GM19468 (cell line): ENCODE data around the gene ARHGAP15.

Experiments used
- ATAC-seq: cut with Tn5 transposase; IDR thresholded peaks from one replicate; pipeline ENCODE4 v1.9.1; 2021; ENCODE audit warnings: mild to moderate bottlenecking, moderate library complexity, moderate number of reproducible peaks; ENCODE audit not compliant: unreplicated experiment; ENCODE audit errors: extremely low read depth

ARHGAP15 gene

DNA sequence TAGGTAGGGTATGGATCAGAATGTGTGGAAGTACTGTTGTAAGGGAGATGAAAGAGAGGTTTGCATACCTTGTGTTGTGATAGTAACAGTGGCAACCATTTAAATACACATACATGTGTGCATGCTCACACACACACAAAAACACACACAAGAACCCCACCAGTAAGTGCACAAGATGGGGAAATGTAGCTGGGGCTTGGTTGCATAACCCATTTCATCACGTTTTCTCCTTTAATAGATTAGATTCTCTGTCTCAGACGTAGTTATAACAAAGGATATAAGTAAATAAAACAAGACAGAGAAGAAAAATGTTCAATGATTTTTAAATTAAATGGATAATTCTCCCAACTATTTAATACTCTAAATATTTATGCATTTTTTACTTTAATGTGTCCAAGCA lies 13.4 kb downstream of the ARHGAP15 start:
- no peak for ATAC-seq

DNA sequence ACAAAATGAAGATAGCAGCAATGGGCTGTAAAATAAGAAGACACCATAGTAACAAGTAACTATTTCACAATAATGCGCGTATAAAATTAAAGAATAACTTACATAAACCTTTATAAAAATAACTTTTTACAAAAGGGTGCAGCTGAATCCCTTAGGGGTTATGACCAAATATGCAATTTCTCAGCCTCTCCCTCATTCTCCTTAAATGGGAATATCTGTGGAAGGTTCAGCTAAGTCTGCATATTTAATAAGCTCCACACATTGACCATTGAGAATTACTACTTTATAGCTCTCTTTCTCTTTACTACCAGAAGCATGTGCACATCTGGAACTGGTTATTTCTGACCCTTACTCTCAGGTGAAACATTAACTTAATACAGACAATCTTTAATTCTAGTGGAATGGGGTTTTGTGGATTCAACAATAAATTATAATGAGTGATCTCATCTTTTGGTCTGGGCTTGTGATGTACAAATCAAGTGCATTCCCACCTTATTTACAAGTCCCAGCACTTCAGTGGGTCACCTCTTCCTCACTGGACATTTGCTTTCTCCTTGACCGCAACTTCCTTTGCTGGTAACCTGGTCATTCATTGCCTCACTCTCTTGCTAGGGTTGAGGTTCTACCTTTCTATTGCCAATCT lies 15.7 kb downstream of the ARHGAP15 start:
- no peak for ATAC-seq

DNA sequence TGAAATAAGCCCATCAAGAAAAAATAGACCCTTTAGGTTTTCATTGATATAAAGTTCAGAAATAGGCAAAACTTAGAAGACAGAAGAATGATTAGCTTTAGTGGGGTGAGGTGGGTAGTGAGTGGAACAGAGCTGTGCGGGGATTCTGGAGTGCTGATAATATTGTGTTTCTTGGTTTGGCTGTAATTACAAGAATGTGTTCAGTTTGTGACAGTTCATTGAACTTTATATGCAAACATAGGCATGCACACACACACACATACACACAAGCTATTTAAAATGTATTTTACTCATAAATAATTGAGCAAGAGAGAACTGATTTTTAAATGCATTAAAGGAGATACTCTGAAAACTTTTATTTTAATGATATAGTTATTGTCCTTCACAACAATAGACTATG lies 17.1 kb downstream of the ARHGAP15 start:
- ATAC-seq = no peak

DNA sequence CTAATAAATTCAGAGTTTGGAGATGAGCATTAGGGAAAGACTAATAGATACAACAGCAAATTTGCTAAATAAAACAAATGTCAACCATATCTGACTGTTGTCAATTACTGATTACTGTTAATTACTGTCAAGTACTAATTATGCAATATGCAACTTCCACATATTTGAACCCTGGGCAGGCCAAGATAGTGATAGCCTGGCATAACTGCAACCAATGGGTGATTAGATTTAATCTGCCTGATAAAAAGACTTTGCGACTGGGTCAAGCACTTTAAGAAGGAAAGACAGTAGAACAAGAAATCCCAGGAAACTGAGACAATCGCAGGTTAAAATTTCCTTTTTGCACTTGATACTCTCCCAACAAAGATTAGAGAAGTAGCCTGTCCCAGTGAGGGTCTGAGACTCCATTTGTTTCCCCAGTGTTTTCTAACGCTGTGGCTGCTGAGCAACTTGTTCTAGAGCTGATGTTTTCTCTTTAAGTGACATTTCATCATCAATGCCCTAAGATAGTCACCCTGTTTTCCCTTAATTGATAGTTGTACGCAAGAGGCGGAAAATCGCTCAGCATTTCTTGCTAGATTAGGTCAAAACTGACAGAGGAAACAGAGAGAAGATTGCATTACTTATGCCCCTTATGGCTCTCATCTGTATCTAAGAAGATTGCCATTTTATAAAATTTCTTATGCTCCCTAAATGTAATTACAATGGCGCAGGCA lies 17.8 kb downstream of the ARHGAP15 start:
- ATAC-seq = no peak

DNA sequence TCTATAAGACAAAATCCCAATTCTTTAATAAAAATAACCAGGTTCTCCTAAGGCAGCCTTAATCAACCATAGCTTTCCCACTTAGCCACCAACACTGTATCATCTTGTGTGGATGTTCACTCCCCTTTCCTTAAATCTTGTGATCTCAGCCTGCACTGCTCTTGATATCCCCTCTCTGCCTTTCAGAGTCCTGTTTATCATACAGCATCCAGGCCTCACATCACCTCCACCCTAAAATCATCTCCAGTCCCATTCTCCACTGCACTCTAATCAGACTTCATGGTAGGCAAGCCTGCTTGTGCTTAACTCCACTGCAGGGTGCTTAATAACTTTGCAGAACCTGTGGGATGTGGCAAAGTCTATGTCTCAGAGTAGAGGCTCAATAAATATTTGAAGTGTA lies 18.8 kb downstream of the ARHGAP15 start:
- no peak for ATAC-seq

DNA sequence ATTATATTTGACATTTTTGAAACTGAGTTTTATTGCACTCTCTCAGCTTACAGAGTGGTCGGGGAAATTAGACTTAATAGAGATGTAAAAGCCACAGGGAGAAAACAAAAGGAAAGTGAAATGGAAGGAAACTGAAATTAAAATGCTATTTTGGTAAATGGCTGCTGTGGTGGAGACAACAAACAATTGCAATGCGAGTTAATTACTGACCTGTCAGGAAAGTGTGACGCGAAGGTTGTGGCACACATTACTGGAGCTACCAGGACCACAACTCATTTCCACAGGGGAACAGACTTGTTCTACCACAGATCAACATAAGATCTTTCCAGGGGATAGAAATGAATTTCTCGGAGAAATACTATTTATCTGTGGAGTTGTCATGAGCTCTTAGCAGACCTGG lies 19.5 kb downstream of the ARHGAP15 start:
- peak; percentile 22 for ATAC-seq

DNA sequence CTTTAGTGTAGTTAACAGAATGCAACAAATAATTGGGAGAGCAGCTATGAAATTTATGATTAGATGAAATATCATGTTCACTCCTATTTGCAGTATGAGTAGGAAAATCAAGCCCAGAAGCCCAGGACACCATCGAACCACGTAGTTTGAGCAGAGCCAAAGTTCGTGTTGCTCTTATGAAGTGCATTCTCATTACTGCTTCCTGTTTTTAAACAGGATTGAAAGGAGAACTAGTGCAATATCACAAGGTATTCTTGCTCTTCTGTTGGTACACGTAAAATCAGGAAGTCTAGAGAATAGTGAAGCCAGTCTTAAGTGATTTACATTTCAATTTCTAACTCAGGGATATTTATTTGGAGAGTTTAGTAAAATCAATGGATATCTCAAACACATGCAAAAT lies 21.1 kb downstream of the ARHGAP15 start:
- peak; percentile 33 for ATAC-seq

DNA sequence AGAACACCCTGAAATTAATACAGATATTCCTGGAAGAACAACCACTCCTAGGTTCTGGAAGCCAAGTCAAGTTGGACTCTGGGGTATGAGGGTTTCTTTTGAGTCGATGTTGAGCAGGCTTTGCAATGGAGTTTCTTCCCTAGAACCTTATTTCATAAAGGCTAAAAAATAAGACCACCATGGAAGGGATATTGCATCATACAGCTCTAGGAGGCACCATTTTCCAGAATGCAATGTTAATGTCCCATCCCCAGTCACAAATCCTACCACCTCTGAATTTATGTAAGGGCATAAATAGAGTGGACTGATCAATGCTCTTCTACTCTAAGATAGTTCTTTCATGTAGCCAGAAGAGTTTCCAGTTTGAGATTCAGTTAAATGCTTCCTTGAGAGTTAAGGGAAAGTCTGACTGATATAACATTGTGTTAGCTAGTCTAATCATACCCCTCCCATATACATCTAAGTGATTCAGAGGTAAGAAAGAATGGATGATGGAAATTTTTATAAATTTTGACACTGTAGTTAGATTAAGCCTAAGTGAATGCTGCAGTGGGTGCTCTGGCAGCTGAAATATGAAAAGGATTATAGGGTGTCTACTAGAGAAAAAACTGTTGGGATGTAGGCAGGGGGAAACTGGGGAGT lies 22.0 kb downstream of the ARHGAP15 start:
- no peak for ATAC-seq

DNA sequence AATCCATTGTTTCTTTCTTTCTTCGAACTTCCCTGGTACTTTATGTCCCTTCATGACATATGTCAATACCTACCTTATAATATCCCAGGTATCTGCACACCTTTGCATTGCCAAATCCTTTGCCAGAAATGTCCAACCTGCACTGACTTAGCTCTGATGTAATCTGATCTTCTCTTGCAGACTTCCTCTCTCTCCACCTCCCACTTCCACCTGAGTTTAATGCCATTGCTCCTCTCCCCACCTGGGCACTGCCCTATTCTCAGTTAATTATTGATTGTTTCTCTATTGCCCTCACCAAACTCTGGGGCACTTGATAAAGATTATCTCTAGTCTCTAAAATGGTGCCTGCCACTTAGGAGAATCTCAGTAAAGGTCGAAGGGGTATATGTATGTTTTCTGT lies 23.0 kb downstream of the ARHGAP15 start:
- ATAC-seq = no peak

DNA sequence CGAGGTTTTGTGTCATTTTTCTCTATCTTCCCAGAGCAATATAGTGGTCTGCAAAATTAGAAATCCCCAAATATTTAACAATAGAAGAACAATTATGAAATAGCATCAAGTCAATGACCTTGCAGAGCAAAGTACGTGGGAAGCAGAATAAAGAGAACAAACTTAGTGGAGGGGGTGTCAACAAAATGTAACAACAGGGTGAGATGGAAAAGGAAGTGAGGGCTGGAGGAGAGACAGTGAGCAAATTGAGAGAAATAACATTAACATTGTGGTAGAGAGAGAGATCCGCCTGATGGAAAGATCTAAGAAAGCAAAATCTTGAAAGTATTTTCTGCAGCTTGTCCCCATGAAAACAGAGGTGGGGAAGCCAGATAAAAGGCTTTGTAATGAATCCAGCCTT lies 23.4 kb downstream of the ARHGAP15 start:
- ATAC-seq = no peak

DNA sequence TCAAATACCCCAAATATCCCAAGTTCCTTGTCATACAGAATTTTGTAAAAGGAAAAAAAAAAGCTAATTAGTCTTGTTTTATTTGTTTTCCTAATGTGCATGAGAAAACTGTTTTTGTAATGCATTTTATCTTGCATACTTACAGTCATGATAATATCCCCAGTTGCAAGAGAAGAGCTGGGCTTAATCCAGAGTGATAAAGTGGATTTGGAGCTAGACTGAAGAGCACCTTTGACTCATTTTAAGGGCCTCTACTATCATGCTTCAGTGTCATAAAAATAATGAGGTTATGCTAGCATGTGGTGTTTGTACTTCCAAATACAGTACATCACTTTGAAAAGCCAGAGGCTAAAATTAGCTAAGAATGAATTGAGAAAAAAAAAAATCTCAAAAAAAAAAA lies 26.4 kb downstream of the ARHGAP15 start:
- ATAC-seq = no peak

DNA sequence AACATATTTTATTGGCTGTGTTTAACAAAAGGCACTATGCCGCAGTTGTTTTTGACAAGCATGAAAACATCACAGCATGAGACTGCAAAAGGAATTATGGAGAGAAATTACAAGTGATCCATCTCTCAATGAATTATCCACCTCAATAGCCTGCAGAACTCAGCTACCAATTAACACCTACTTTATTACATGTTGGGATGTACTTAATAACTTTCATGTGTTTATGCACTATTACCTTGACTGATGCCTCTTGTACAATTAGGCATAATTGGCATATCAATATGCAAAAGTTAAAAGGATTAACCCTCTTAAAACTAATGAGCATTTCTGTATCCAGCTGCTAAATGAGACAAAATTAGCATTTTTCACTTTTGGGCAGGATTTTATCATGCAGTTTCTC lies 27.8 kb downstream of the ARHGAP15 start:
- no peak for ATAC-seq

DNA sequence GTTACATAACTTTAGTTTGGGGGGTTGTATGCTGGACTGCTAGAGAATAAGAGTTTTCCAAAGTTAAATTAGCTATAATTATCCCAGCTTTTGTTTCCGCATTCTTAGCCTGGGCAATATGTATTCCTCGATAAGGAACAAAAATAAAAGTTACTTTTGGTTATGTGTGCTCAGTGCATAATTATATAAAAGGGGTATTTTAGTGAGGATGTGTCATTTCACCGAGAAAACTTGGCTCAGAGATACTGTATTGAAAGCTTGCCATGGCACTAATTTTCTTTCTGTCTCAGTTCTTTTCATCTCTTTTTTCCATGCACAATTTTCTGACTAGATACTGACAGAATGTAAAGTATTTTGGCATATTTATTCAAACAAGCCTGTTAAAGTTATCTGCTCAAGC lies 28.2 kb downstream of the ARHGAP15 start:
- no peak for ATAC-seq

DNA sequence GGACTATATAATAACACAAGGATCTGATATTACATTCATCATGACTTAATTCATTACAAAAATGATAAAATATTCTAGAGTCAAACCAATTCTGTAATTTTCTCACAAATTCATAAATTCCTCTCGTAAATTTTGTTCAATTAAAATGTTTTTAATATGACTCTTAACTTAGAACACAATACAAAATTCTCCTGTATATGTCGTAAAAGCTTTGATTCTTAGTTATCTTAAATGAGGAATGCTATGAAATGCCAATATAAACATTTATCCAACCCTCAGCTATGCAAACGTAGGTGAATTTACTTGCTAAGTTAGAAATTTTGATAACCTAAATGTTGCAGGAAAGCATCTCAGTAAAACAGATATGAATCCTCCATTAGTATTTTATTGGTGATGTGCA lies 28.9 kb downstream of the ARHGAP15 start:
- no peak for ATAC-seq

DNA sequence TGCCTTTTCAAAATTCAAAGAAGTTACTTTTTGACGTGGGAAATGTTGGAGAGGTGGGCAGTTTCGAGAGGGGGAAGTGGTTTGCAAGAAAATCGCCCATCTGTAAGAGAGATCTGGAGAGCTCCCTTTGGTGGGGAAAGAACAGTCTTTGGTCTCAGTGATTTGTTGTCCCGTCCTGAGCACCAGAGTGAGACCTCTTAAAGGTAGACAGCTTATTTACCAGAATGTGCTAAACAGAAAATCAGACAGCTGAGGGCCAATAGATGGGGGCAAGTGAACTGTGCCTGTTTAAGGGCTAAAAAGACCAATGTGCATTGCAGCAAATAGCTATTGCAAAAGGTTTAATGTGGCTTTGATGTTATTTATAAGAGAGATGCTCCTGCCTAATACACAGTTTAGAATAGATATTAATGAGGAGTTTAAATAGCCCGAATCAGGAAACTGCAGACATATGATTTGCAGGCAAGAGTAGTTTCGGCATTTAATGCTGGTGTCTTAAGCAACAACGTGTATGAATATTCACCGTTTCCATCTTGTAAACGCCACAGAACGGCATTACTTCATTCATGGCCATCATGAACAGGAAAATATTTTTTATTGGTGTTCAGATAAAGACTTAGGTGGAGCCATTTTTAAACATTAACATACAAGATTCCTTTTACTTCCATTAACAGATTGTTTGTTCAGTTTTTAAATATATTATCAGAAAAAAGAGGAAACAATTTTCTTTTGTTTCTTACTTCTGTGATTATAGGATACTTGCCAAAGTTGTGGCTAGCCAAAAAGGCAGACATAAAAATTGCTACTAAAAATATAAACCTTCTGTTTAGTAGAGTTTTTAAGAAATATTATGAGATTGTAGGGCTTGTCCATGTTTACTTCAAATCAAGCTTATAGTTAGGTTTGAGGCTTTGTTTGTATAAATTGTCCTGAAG lies 29.6 kb downstream of the ARHGAP15 start:
- ATAC-seq = no peak

DNA sequence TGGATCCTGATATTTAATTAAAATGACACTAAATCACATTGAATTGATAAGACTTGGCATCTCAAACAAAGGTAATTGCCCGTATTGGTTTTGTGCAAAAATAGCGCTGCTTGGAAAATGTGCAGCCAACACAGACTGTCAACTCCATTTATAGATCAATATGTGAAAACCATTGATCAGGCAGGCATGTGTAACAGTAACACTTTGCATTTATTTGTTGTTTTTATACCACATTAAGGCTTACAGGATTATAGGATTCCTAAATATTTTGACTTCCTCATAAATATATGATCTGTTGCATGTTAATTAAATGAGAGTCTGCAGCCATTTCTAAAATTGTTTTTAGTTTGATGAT lies 30.2 kb downstream of the ARHGAP15 start:
- no peak for ATAC-seq

DNA sequence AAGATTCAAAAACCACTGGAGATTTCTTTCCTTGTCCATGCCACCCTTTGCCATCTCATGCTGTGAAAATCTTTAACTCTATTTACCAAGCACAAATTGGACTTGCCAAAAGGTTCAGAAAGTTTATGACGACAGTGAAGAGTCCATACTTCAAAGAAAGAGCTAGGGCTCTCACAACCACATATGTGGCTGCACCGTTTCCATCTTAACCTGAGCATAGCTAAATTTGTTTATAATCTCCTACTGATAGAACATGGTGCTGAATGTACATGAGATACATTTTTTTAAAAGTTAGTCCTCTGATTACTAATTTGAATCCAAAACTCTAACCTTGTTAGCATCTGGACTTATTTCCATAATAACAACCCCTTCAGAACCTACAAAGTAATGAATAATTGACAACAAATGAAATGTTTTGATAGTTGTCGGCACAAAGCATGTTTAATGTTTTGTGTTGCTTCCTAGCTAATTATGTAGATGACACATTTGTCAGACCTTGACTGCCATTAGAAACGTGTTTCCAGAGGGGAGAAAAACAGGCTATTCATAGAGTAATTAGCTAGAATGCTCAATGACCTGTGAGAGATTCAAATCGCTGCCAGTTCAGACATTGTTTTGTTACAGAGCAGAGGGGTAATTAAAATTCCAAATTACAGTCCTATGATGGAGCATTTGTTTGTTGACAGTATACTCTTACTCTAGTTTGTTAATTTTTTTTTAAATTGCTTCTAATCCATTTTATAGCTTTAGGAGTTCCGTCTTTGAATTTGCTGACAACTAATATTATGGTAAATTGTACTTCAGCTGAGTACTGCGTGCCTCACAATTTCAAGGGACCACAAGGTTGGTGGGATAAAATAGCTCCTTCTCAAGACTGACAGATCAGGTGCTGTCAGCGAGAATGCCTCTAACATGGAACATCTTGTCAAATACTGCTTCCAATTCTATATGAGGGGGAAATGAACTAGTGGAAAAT lies 31.8 kb downstream of the ARHGAP15 start:
- ATAC-seq = no peak

DNA sequence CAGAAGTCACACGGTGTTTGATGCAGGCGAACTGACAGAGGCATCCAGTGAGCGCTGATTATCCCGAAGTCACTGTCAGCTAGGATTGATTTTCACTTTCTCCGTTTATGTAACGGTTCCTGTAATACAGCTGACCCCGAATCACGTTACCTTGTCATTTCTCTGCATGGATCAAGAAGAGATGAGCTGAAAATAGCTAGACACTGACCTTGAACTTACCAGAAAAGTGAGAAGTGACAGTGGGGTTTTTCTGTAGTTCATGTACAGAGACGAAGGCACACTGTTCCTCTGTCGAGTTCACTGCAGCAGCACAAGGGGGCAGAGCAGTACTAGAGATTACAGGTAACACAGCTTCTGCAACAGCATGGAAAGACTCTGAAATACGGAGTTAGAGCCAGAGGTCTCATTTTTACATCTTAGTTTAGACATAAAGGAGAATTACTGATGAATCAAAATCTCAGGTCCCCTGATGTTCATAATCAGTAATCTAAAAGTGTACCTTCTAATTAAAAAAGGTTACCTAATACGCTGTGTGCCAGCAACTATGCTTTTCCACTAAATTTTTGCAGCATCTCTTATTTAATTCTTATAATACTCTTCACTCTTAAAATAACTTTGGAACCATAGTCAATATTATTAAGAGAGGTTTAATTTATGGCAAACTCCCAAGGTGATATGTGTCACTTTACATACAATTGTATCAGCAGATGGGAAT lies 33.1 kb downstream of the ARHGAP15 start:
- peak; percentile 87 for ATAC-seq

DNA sequence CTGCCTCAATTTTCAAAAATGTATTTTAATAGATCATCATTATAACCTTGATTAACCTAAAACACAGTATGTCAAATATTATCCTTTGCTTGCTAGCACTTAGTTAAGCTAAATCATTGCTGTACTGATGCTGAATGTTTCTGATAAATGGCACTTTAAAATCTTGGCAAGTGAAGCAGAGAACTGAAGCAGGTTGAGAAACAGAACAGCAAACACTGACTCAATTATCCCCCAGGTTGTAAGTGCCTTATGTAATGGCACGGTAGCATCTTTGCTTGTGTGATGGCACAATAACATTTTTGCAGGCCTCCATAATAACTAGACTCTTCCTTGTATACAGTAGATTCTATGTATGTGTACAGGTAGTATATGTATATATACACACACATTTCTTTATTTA lies 33.8 kb downstream of the ARHGAP15 start:
- no peak for ATAC-seq
